Activated CD4-positive, alpha-beta memory T cell treated with anti-CD3 and anti-CD28 coated beads, Interleukin-2, amount 10 ng/mL, durations not matched to agents 7 days and 5 days (primary cell): ENCODE measurements around the gene PTCD2. TPM values are rescaled to one million over a fixed set of nuclear protein-coding genes. Genes with fewer than 3 reads are reported as not detected.

ENCODE experiments used
- CTCF ChIA-PET: fragments of 350-600 bp; sonication (Branson Sonifier 250); formaldehyde crosslinking; loops from one replicate; lab custom pipeline; 2021; ENCODE audit warnings: antibody characterized with exemption, inconsistent platforms; lab: Charles Lee
- POLR2A ChIA-PET: fragments of 350-600 bp; sonication (Branson Sonifier 250); formaldehyde crosslinking; loops from one replicate; lab custom pipeline; 2021; ENCODE audit warnings: antibody characterized with exemption; lab: Charles Lee
- DNase-seq: peaks from one replicate; pipeline ENCODE4 v3.0.0-alpha.2; 2020
- H3K27ac Mint-ChIP-seq: one replicate; pipeline ENCODE4 v1.8.0; 2021; ENCODE audit warnings: mild to moderate bottlenecking, mixed read lengths
- H3K27me3 Mint-ChIP-seq: one replicate; pipeline ENCODE4 v1.8.0; 2021; ENCODE audit warnings: mixed read lengths
- H3K36me3 Mint-ChIP-seq: one replicate; pipeline ENCODE4 v1.8.0; 2021; ENCODE audit warnings: low read depth, mixed read lengths
- H3K4me1 Mint-ChIP-seq: one replicate; pipeline ENCODE4 v1.8.0; 2021; ENCODE audit warnings: mixed read lengths
- H3K4me3 Mint-ChIP-seq: one replicate; pipeline ENCODE4 v1.8.0; 2021; ENCODE audit warnings: mild to moderate bottlenecking, mixed read lengths
- H3K9me3 Mint-ChIP-seq: one replicate; pipeline ENCODE4 v1.8.0; 2021; ENCODE audit warnings: mixed read lengths
- total RNA-seq, 2 experiments: library from RNA; stranded (reverse); gene quantifications; one replicate each; pipeline ENCODE4 v1.2.3, GENCODE V29; 2021

The PTCD2 gene, protein sequence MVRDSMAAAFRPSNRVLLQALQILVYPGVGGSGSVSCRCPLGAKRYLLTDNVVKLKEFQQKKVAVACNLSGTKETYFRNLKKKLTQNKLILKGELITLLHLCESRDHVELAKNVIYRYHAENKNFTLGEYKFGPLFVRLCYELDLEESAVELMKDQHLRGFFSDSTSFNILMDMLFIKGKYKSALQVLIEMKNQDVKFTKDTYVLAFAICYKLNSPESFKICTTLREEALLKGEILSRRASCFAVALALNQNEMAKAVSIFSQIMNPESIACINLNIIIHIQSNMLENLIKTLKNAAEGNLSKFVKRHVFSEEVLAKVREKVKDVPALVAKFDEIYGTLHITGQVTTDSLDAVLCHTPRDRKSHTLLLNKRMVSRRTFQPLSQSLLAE
- total RNA-seq, result 1 to 10 TPM; 7.5 to 8.4 TPM

DNA sequence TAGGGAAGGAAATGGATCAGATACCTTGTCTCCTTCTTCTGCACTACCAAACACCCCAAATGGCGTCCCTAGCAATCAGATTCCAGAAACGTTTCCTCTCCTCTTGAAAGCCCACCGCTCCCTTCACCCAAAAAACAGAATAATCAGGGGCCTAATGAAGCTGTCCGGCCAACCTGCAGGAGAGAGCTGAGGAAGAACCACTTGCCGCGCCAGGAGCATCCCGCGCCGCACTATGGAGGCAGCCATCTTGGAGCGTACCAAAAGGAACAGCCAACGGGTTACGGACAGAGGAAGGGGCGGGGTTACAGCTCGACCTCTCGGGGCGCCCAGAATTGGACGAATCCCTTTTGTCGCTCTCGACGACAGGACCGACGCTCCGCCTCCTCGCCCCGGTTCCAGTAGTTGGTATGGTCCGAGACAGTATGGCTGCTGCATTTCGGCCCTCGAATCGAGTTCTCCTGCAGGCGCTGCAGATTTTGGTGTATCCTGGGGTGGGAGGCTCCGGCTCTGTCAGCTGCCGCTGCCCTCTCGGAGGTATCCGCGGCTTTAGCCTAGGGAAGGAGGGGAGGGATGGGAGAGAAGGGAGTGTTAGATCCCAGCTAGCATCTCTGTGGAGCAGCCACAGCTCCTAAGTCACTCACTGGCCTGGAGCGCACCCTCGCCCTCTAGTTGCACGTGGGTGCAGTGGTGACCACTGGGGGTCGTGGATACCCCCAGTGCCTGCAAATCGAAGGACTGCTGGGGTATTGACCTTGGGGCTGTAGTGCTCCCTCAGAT is at the start of gene PTCD2, which contains the start of gene MRPS27:
Gene PTCD2 (plus strand): TSS at position 398 of the 777 bp plus-strand sequence. CDS start 10 bp downstream, at position 408.
Gene MRPS27 (minus strand): TSS at position 265 of the 777 bp plus-strand sequence. CDS start 19 bp downstream, at position 246.
- POLR2A ChIA-PET, result interaction anchor here (0.7 to 8.2 kb wide), 12 partner anchors 8 to 529 kb away, joined by 3 to 123 read pairs (median 4); no protein-coding TSS in a partner anchor
- H3K4me3 Mint-ChIP-seq, result peak within 1 kb of the TSS; percentile 94
- H3K36me3 Mint-ChIP-seq, result peaks cover 19% of the 10 kb centered on the region
- peak within 1 kb of the TSS; percentile 76 for H3K27ac Mint-ChIP-seq
- CTCF ChIA-PET, result interaction anchor here (0.7 to 4.4 kb wide), 3 partner anchors 12 to 38 kb away, joined by 3 to 38 read pairs (median 3); no protein-coding TSS in a partner anchor
- H3K9me3 Mint-ChIP-seq, result no peaks in the 10 kb centered on the region
- H3K27me3 Mint-ChIP-seq, result no peaks in the 10 kb centered on the region
- H3K4me1 Mint-ChIP-seq, result peaks cover 49% of the 10 kb centered on the region
- peak; percentile 95 for DNase-seq

DNA sequence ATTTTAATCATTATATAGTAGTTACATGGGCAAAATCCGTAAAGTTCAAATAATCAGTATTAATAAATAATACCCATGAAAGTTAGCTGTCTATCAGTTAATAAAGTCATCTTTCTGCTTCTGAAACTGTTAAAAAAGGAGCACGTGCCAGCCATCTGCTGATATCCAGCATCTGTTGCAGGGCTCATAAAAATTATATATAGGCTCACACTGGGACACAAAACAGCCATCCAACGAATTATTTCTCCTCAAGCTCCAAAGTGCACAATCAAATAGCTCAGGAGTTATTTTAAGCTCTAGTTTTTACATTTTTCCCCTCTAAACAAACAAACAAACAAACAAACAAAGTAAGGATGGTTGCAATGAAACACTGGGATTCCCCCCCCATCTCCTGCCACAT is 48.5 kb upstream of the PTCD2 start:
- CTCF ChIA-PET, result no interaction called here

DNA sequence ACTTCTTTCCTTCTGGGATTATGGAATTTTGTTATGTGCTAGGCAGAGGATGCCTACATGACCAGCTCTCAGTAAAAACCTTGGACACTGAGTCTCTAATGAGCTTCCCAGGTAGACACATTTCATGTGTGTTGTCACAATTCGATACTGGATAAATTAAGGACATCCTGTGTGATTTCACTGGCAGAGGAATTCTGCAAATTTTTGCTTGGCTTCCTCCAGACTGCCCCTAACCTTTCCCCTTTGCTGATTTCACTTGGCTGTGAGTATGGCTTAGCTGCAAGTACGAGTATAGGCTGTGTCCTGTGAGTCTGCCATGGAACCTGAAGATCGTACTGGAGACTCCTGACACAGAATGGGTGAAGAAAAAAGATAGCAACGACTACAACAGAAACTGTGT is 47.8 kb upstream of the PTCD2 start:
- ChIA-PET CTCF (no interaction called here), POLR2A (no interaction called here)
- H3K9me3 Mint-ChIP-seq, result no peaks in the 10 kb centered on the region
- H3K27ac Mint-ChIP-seq, result no peak overlapping the region
- H3K27me3 Mint-ChIP-seq, result no peaks in the 10 kb centered on the region
- H3K36me3 Mint-ChIP-seq, result peaks cover 14% of the 10 kb centered on the region
- no peaks in the 10 kb centered on the region for H3K4me1 Mint-ChIP-seq
- no peak for DNase-seq
- H3K4me3 Mint-ChIP-seq, result no peak overlapping the region

More for the DNA sequence above, 48.5 kb upstream of the PTCD2 start:
- Mint-ChIP-seq H3K9me3 (no peaks in the 10 kb centered on the region), H3K4me3 (no peak overlapping the region), H3K36me3 (peaks cover 10% of the 10 kb centered on the region), H3K27ac (no peak overlapping the region), H3K4me1 (no peaks in the 10 kb centered on the region), H3K27me3 (no peaks in the 10 kb centered on the region)
- no peak for DNase-seq
- POLR2A ChIA-PET, result no interaction called here

DNA sequence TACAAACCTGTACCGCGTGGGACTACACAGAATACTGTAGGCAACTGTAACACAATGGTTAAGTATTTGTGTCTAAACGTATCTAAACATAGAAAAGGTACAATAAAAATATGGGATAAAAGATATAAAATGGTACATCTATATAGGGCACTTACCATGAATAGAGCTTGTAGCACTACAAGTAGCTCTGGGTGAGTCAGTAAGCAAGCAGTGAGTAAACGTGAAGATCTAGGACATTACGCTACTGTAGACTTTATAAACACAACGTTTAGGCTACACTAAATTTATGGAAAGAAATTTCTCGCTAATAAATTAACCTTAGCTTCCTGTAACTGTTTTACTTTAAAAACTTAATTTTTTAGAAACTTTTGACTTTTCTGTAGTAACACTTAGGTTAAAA is 46.6 kb upstream of the PTCD2 start:
- Mint-ChIP-seq H3K27ac (no peak overlapping the region), H3K27me3 (no peaks in the 10 kb centered on the region), H3K9me3 (no peaks in the 10 kb centered on the region), H3K36me3 (peaks cover 16% of the 10 kb centered on the region), H3K4me1 (no peaks in the 10 kb centered on the region), H3K4me3 (no peak overlapping the region)
- CTCF ChIA-PET, result interaction anchor here (1.1 kb wide), 1 partner anchor 14 kb away, joined by 4 read pairs; no protein-coding TSS in a partner anchor
- DNase-seq, result no peak
- POLR2A ChIA-PET, result no interaction called here

DNA sequence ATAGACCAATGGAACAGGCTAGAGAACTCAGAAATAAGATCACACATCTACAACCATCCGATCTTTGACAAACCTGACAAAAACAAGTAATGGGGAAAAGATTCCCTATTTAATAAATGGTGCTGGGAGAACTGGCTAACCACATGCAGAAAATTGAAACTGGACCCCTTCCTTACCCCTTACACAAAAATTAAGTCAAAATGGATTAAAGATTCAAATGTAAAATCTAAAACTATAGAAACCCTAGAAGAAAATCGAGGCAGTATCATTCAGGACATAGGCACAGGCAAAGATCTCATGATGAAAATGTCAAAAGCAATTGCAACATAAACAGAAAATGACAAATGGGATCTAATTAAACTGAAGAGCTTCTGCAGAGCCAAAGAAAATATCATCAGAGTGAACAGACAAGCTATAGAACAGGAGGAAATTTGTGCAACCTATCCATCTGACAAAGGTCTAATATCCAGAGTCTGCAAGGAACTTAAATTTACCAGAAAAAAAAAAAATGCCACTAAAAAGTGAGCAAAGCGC is 43.9 kb upstream of the PTCD2 start:
- POLR2A ChIA-PET, result no interaction called here
- Mint-ChIP-seq H3K27ac (no peak overlapping the region), H3K9me3 (no peaks in the 10 kb centered on the region), H3K4me3 (no peak overlapping the region), H3K4me1 (no peaks in the 10 kb centered on the region), H3K36me3 (peaks cover 23% of the 10 kb centered on the region), H3K27me3 (no peaks in the 10 kb centered on the region)
- CTCF ChIA-PET, result no interaction called here
- no peak for DNase-seq

DNA sequence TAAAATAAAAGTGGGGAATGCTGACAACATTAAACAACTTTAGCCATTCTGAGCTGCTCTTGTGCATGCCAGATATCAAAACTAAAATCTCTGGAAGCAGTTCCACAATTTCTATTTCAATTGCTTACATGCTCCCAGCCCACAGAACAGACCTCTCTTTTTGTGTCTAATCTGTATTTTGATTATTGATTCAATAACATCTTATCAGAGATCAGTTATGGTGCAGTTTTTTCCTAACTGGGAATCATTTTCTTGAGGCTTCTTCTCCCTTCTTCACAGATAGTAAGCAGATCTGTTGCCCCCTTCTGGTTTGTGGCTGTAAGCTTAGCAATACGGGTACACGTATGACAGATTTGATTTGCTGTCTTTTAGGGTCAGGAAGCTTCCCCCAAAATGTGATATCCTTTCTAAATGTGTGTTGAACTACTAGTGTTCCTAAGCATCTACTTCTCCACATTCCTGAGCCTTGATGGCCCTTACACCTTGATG is 39.5 kb upstream of the PTCD2 start:
- no peaks in the 10 kb centered on the region for H3K4me1 Mint-ChIP-seq
- peaks cover 26% of the 10 kb centered on the region for H3K36me3 Mint-ChIP-seq
- no peak for DNase-seq
- H3K9me3 Mint-ChIP-seq, result no peaks in the 10 kb centered on the region
- no peak overlapping the region for H3K4me3 Mint-ChIP-seq
- ChIA-PET POLR2A (no interaction called here), CTCF (interaction anchor here (1.6 kb wide), 1 partner anchor 25 kb away, joined by 3 read pairs; no protein-coding TSS in a partner anchor)
- H3K27me3 Mint-ChIP-seq, result no peaks in the 10 kb centered on the region
- no peak overlapping the region for H3K27ac Mint-ChIP-seq

DNA sequence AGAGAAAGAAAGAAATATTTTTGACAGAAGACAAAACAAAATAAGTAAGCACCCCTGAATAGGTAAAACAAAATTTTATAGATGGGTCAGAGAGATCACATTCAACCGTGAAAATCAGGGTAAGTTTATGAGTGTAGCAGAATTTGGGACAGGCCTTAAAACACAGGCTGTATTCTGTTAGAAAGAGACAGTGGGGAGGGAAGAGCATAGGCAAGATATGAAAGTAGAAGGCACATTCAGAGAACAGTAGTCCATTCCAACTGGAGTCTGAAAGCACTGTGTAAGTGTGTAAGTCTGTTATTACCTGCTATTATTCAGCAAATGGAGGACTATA is 38.8 kb upstream of the PTCD2 start:
- Mint-ChIP-seq H3K9me3 (no peaks in the 10 kb centered on the region), H3K27ac (no peak overlapping the region), H3K4me3 (no peak overlapping the region), H3K36me3 (peaks cover 18% of the 10 kb centered on the region), H3K27me3 (no peaks in the 10 kb centered on the region), H3K4me1 (no peaks in the 10 kb centered on the region)
- DNase-seq, result no peak
- ChIA-PET POLR2A (no interaction called here), CTCF (interaction anchor here (1.0 kb wide), 1 partner anchor 39 kb away, joined by 3 read pairs; the partner anchor contains the start of genes MRPS27 and PTCD2)

DNA sequence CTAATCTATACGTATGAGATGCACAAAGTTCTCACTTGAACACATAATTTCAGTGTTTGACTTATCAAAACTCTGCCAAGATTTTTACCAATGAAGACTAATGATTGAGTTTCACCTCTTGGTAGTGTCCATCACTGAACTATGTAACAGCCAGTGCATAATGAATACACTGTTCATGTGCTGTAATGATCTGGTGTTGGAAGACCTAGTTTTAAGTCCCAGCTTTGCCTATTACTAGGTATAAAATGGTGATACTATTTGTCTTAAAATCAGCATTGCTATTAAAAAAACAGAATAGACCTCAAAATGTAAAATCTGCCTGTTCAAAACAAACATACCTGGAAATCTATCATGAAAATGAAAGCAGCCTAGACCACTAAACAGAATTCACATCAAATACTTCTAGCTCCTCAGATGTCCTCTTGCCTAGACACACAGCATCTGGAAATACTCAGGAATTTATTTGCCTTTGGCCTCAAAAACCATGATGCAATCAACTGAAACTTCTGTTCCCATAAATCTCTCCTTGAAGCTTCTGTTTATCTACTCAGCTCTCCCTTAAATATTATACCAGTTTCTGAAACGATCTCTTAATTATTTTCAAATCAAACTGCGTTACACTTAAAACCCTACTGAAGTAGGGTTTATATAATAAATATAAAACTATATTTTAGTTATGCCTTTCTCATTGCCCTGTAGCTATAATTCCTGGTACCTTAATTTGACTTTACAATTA is 38.2 kb upstream of the PTCD2 start:
- H3K36me3 Mint-ChIP-seq, result peaks cover 18% of the 10 kb centered on the region
- ChIA-PET CTCF (interaction anchor here (1.0 kb wide), 1 partner anchor 38 kb away, joined by 3 read pairs; the partner anchor contains the start of genes MRPS27 and PTCD2), POLR2A (no interaction called here)
- H3K4me1 Mint-ChIP-seq, result no peaks in the 10 kb centered on the region
- no peak overlapping the region for H3K27ac Mint-ChIP-seq
- H3K4me3 Mint-ChIP-seq, result no peak overlapping the region
- DNase-seq, result no peak
- H3K9me3 Mint-ChIP-seq, result no peaks in the 10 kb centered on the region
- H3K27me3 Mint-ChIP-seq, result no peaks in the 10 kb centered on the region

DNA sequence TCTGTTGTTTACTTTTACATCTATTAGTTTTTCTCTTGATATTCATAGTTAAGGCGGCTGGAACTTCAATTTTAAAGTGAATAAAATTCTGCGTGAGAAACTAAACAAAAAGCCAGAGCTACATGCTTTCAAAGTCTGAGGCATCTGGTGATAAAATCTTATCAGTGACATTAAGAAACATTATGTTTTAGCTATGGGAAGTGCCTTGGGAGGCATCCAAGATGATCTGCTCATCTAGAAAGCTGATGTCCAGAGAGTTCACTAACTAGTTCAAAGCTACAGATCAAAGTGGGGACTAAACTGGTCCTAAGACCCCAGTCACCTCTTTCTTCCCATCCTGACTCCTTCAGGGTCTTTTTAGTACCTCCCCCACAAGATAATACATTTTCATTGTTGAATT is 37.3 kb upstream of the PTCD2 start:
- DNase-seq, result no peak
- Mint-ChIP-seq H3K36me3 (peaks cover 16% of the 10 kb centered on the region), H3K4me3 (no peak overlapping the region), H3K27ac (no peak overlapping the region), H3K27me3 (no peaks in the 10 kb centered on the region), H3K4me1 (no peaks in the 10 kb centered on the region), H3K9me3 (no peaks in the 10 kb centered on the region)
- POLR2A ChIA-PET, result interaction anchor here (1.2 kb wide), 1 partner anchor 25 kb away, joined by 4 read pairs; no protein-coding TSS in a partner anchor
- CTCF ChIA-PET, result no interaction called here

DNA sequence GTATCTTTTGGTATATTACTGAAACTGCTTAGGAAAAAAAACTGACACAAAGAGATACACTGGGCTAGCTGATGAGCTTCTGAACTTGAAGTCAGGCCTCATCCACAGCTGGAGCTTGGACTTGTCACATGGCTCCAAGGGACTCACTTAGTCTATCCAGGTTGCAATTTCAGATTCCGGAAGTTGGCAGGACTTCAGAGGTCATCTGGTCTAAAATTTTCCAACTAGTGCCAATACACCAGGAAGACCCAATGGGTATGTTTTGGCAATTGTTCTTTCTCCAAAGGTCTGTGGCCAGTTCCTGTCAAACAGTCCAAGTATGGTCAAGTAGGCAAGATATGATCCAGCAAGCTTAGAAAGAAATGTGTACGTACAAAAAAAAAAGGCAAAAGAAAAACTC is 36.8 kb upstream of the PTCD2 start:
- no peaks in the 10 kb centered on the region for H3K9me3 Mint-ChIP-seq
- ChIA-PET CTCF (no interaction called here), POLR2A (interaction anchor here (1.2 kb wide), 1 partner anchor 24 kb away, joined by 4 read pairs; no protein-coding TSS in a partner anchor)
- no peaks in the 10 kb centered on the region for H3K4me1 Mint-ChIP-seq
- no peak overlapping the region for H3K27ac Mint-ChIP-seq
- no peaks in the 10 kb centered on the region for H3K27me3 Mint-ChIP-seq
- peaks cover 16% of the 10 kb centered on the region for H3K36me3 Mint-ChIP-seq
- no peak for DNase-seq
- no peak overlapping the region for H3K4me3 Mint-ChIP-seq

DNA sequence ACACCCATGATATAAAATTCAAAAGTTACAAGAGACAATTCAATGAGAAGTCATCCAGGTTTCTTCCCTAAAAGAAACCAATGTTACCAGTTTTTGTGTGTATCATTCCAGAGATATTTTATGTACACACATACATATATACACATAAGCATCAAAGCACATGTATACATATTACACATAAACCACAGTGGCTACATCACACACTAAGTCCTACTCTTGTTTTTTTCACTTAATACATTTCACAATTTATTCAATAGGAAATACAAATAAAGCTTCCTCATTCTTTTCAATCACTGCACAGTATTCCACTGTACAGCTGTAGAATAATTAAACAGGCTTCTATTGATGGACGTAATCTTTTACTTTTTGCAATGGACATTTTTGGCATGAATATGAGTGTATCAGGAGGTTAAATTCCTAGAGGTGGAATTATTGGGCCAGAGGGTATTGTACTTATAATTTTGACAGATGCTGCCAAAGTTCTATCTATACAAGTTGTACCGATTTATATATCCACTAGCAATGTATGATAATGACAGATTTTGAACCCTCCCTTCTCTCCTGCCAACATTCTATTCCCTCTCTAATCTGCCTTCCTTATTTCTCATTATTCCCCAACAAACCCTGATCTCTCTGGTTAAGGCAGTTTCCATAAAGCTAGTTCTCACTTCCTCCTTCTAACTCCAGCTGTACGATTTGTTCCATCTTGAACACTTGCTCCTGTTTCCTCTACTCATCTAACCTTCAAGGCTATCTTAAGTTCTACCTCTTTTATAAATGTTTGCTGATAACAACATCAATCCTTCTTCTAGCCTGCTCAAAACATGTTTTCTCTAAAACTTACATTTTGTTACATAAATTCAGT is 35.4 kb upstream of the PTCD2 start:
- Mint-ChIP-seq H3K4me1 (no peaks in the 10 kb centered on the region), H3K27me3 (no peaks in the 10 kb centered on the region), H3K9me3 (no peaks in the 10 kb centered on the region), H3K36me3 (peaks cover 14% of the 10 kb centered on the region), H3K27ac (no peak overlapping the region), H3K4me3 (no peak overlapping the region)
- DNase-seq, result no peak
- POLR2A ChIA-PET, result interaction anchor here (1.3 kb wide), 1 partner anchor 35 kb away, joined by 3 read pairs; the partner anchor contains the start of genes MRPS27 and PTCD2
- CTCF ChIA-PET, result no interaction called here
